ENCODE data around the gene ISG20L2. TPM values are rescaled to one million over a fixed set of nuclear protein-coding genes. Genes with fewer than 3 reads are reported as not detected.
"Not testable (repeated sequence)": the region's sequence is repeated elsewhere in the genome, so short reads cannot be mapped to it uniquely, and the experiment has no call there.

Gene ISG20L2
- total RNA-seq, 3 donors from 2014 or later, result 27.8 to 33.0 (median 31.0) TPM

DNA sequence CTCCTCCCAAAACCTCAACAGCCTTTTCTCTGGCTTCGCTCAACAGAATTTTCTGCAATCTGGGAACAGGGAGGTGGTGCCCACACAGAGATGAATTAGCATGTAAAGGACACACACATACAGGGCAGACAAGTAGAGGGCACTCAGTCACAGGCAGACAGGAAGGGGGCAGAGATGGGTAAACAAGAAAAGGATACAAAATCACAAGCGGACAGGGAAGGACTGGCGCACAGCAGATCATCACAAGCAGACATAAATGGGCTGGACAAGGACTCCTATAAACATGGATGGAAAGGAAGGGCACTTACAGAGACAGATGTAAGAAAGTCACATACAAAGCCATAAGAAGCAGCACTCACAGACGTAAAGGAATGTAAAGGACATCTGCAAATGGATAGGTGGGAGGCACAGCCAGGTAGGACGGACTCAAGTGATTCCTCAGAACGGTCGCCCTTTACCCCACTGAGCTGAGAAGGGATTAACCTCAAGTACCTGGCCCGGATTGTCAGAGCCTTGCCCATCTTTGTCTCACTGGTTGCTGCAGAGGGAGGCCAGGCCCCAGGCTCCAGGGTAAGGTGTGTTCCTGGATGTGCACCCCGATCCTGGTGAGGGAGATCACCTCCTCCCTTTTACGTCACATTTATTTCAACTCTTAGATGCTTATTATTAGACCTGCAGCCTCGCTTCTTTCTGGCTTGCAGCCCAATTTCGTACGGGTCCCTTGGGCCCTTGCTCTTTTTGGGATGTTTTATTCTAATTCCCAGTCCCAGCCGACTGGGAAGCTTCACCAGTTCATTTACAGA, 37.9 kb upstream of the ISG20L2 start:
- Histone ChIP-seq H3K36me3 (ENCODE audit: low read depth) (peaks cover 6% of the 10 kb centered on the region), H3K9me3 (no peaks in the 10 kb centered on the region), H3K4me3 (peak overlapping the region; percentile 91), H3K4me1 (ENCODE audit: low read depth) (peaks cover 20% of the 10 kb centered on the region)
- intact Hi-C loops (cut with DNase I, micrococcal nuclease), result no loop called here
- ATAC-seq (peak; percentile 26), DNase-seq (peak in 2 of 3 donors; percentile 69 to 71)
- TF ChIP-seq, protein P1, sequence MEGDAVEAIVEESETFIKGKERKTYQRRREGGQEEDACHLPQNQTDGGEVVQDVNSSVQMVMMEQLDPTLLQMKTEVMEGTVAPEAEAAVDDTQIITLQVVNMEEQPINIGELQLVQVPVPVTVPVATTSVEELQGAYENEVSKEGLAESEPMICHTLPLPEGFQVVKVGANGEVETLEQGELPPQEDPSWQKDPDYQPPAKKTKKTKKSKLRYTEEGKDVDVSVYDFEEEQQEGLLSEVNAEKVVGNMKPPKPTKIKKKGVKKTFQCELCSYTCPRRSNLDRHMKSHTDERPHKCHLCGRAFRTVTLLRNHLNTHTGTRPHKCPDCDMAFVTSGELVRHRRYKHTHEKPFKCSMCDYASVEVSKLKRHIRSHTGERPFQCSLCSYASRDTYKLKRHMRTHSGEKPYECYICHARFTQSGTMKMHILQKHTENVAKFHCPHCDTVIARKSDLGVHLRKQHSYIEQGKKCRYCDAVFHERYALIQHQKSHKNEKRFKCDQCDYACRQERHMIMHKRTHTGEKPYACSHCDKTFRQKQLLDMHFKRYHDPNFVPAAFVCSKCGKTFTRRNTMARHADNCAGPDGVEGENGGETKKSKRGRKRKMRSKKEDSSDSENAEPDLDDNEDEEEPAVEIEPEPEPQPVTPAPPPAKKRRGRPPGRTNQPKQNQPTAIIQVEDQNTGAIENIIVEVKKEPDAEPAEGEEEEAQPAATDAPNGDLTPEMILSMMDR (IDR thresholded peaks at IDR 0.05), result no peak

DNA sequence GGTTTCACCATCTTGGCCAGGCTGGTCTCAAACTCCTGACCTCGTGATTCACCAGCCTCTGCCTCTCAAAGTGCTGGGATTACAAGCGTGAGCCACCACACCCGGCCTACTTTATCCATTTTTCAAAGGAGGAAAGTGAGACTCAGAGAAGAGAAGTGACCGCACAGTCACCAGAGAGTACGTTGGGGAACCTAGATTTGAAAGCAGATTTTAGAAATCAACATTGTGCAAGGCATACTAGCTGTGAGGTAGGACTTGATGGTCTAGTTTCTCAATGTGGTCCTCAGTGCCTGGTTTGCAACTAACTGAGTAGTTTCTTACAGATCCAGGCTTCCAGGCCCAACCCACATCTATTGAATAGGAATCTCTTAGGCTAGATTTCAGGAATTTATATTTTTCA, 37.1 kb upstream of the ISG20L2 start:
- no peak overlapping the region for H3K4me3 ChIP-seq
- no peak for DNase-seq
- intact Hi-C loops (cut with DNase I, micrococcal nuclease), result no loop called here

DNA sequence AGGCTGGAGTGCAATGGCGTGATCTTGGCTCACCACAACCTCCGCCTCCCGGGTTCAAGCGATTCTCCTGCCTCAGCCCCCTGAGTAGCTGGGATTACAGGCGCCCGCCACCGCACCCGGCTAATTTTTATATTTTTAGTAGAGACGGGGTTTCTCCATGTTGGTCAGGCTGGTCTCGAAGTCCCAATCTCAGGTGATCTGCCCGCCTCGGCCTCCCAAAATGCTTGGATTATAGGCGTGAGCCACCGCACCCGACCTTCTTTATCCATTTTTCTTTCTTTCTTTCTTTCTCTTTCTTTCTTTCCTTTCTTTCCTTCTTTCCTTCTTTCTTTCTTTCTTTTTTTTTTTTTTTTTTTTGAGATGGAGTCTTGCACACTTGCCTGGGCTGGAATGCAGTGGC, 36.6 kb upstream of the ISG20L2 start:
- H3K9me3 ChIP-seq; DNase-seq; ATAC-seq; H3K36me3 ChIP-seq (ENCODE audit: low read depth); H3K4me3 ChIP-seq; intact Hi-C loops (cut with DNase I, micrococcal nuclease): not testable (repeated sequence)
- peaks cover 18% of the 10 kb centered on the region for H3K4me1 ChIP-seq (ENCODE audit: low read depth)

More for the DNA sequence above, 37.1 kb upstream of the ISG20L2 start:
- Histone ChIP-seq H3K36me3 (ENCODE audit: low read depth) (peaks cover 6% of the 10 kb centered on the region), H3K9me3 (no peaks in the 10 kb centered on the region), H3K4me1 (ENCODE audit: low read depth) (peaks cover 20% of the 10 kb centered on the region)
- no peak for ATAC-seq
- TF ChIP-seq, protein P1 (IDR thresholded peaks at IDR 0.05), result no peak

DNA sequence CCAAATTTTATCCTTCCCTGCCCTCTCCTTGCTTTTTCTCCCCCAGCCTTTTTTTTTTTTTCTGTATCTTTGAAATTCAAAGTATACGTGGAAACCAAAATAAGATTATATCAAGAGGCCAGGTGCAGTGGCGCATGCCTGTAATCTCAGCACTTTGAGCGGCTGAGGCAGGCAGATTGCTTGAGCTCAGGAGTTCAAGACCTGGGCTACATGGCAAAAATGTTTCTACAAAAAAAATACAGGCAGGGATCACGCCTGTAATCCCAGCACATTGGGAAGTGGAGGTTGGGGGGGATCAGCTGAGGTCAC, 32.2 kb upstream of the ISG20L2 start:
- Histone ChIP-seq H3K4me1 (ENCODE audit: low read depth) (no peaks in the 10 kb centered on the region), H3K9me3 (no peaks in the 10 kb centered on the region), H3K36me3 (ENCODE audit: low read depth) (no peaks in the 10 kb centered on the region), H3K4me3 (no peak overlapping the region)
- DNase-seq (no peak), ATAC-seq (no peak)
- TF ChIP-seq, protein P1 (IDR thresholded peaks at IDR 0.05), result no peak
- intact Hi-C loops (cut with DNase I, micrococcal nuclease), result no loop called here

DNA sequence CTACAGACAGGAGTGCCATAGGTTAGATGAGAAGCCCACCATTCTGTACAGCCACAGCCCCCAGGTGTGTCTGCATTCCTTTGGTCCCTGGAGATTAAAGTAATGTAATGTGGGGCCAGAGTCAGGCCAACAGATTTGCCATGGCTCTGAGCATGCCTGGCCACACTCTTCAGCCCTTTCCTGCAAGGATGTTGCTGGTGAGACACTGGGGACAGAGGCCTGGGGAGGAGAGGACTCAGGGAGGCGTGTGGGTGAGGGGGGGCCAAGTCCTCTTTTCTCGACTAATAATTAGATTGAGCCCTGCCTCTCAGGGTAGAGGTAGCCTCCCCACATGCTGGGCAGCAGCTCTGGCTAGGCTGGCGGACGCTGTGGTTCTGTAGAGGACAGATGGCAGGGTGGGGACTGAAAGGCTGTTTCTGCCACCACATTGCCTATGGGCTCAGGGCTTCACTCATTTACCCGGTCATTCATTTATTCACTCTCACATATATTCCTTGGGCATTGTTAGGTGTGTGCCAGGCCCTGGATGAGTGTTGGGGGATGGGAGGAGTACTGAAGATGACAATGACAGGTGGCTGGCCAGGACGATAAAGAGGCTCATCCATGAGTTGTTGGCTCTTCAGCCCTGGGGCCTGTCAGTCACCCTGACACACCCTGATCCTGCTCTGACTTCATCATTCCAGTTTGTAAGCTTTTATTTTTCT, 31.7 kb upstream of the ISG20L2 start:
- no peaks in the 10 kb centered on the region for H3K36me3 ChIP-seq (ENCODE audit: low read depth)
- no peak overlapping the region for H3K4me3 ChIP-seq
- DNase-seq, result no peak
- no peak for ATAC-seq
- H3K9me3 ChIP-seq, result no peaks in the 10 kb centered on the region
- TF ChIP-seq, protein P1 (IDR thresholded peaks at IDR 0.05), result no peak
- intact Hi-C loops (cut with DNase I, micrococcal nuclease), result no loop called here
- no peaks in the 10 kb centered on the region for H3K4me1 ChIP-seq (ENCODE audit: low read depth)

DNA sequence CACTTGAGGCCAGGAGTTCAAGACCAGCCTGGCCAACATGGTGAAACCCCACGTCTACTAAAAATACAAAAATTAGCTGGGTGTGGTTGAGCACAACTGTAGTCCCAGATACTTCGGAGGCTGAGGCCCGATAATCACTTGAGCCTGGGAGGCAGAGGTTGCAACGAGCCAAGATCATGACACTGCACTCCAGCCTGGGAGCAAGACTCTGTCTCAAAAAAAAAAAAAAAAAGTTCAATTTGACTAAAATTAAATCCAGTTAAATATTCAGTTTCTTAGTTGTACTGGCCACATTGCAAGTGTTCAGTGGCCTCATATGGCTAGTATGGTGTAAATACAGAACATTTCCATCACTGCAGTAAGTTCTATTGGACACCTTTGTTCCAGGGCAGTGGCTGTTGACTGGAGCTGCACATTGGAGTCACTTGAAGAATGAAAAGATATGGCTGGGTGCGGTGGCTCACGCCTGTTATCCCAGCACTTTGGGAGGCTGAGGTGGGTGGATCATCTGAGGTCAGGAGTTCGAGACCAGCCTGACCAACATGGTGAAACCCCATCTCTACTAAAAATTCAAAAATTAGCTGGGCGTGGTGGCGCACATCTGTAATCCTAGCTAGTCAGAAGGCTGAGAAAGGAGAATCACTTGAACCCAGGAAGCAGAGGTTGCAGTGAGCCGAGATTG, 29.1 kb upstream of the ISG20L2 start:
- H3K36me3 ChIP-seq (ENCODE audit: low read depth); DNase-seq; intact Hi-C loops (cut with DNase I, micrococcal nuclease); ATAC-seq; H3K4me3 ChIP-seq; H3K4me1 ChIP-seq (ENCODE audit: low read depth); H3K9me3 ChIP-seq: not testable (repeated sequence)

All from mucosa of descending colon (tissue), 3 donors.